GM18867 (cell line): ENCODE measurements around the gene NUMA1.
A peak's percentile ranks its signal among the peaks of the same experiment; 100 is the strongest.

ENCODE experiments used
- ATAC-seq: cut with Tn5 transposase; IDR thresholded peaks from one replicate; pipeline ENCODE4 v1.9.1; 2021; ENCODE audit warnings: mild to moderate bottlenecking, moderate library complexity; ENCODE audit not compliant: unreplicated experiment

The NUMA1 gene

GRCh38 chr11:72080326-72081183 is at the start of gene NUMA1, which contains the start of gene LRRC51:
Gene NUMA1 (minus strand): TSS chr11:72080542. CDS start chr11:72035943, 44,599 bp downstream.
Gene LRRC51 (plus strand): TSS chr11:72080850. CDS start chr11:72089084, 8,234 bp downstream.
- peak; percentile 89 for ATAC-seq

DNA sequence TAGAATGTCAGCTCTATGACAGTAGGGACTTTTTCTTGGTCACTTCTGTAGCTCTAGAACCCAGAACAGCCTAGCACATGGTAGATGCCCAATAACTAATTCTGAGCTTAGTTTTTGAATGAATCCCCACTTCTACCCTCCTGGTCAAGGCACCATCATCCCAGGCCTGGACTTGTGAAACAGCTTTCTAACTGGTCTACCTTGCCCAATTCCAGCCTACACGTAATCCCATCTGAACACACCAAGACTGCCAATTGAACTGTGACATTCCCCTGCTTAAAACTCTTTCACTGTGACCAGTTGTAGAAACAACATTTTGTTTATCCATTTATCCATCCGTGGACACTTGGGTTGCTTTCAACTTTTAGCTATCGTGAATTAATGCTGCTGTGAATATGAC is 49.0 kb upstream of the NUMA1 start:
- ATAC-seq, result no peak

DNA sequence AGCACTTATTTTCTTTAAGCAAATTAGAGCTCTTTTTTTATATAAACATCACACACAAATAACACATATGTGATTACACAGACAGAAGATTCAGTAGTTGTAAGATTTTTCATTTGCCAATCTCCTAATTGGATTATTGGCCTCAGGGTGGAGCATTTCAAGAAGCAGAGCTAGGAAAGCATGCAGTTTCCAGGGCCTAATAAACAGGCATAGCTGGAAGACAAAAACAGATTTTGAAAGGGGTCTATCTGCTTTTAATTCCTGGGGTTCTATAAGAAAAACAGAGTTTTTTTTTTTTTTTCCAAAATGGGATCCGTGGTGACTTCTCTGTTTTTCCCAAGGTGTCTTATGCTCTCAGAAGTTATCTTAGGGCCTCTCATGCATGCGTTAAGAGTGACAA is 47.6 kb upstream of the NUMA1 start:
- ATAC-seq, result no peak

DNA sequence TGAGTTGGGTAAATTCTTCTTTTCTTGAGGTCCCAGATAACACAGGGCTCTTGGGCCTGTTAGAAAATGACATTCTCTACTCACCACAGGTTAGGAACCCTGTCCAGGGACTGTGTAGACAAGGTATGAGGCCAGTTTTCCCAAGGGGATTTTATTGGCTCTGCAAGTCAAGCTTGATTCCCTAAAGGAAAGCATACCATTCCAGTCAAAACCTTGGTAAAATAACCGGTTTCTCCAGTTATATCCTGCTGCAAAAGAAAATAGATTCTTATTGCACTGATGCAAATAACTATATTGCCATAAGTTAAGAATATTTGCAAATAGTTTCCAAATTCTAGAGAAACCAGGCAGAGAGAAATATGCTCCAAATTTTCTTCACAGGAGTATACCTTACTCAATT is 45.6 kb upstream of the NUMA1 start:
- ATAC-seq, result no peak

DNA sequence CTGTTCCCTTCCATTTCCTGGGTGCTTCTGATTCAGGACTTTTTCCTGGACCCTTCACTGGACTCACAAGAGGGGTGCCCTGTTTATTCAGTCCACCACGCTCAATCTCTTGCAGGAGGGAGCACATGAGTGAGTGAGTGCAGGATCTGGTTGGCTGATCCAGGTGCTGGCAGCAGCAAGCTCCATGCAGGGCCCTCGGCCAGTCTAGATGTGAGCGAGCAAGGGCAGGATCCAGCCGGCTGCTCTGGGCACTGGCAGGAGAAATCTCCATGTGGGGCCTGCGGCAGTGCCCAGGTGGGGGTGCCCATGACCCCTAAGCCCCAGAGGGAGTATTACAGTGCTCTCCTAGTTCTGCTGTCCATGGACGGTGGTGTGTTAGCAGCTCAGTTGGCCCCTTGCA is 43.7 kb upstream of the NUMA1 start:
- no peak for ATAC-seq

GRCh38 chr11:72123117-72123653 is 42.8 kb upstream of the NUMA1 start:
- ATAC-seq, result no peak

GRCh38 chr11:72122607-72123006 is 42.3 kb upstream of the NUMA1 start:
- ATAC-seq, result no peak

- ATAC-seq, result no peak
Observed at GRCh38 chr11:72120930-72121329, 40.6 kb upstream of the NUMA1 start.

GRCh38 chr11:72119198-72119597 is 38.9 kb upstream of the NUMA1 start:
- no peak for ATAC-seq

GRCh38 chr11:72116019-72116755 is 35.8 kb upstream of the NUMA1 start:
- no peak for ATAC-seq

GRCh38 chr11:72114570-72114969 is 34.2 kb upstream of the NUMA1 start:
- ATAC-seq, result no peak

- no peak for ATAC-seq
Observed at GRCh38 chr11:72112978-72113808, 32.9 kb upstream of the NUMA1 start.

GRCh38 chr11:72112143-72112977 is 32.0 kb upstream of the NUMA1 start, which contains the start of gene ANAPC15:
Gene ANAPC15 (minus strand): TSS chr11:72112695. CDS start chr11:72111276, 1,419 bp downstream.
- ATAC-seq, result peak; percentile 83

DNA sequence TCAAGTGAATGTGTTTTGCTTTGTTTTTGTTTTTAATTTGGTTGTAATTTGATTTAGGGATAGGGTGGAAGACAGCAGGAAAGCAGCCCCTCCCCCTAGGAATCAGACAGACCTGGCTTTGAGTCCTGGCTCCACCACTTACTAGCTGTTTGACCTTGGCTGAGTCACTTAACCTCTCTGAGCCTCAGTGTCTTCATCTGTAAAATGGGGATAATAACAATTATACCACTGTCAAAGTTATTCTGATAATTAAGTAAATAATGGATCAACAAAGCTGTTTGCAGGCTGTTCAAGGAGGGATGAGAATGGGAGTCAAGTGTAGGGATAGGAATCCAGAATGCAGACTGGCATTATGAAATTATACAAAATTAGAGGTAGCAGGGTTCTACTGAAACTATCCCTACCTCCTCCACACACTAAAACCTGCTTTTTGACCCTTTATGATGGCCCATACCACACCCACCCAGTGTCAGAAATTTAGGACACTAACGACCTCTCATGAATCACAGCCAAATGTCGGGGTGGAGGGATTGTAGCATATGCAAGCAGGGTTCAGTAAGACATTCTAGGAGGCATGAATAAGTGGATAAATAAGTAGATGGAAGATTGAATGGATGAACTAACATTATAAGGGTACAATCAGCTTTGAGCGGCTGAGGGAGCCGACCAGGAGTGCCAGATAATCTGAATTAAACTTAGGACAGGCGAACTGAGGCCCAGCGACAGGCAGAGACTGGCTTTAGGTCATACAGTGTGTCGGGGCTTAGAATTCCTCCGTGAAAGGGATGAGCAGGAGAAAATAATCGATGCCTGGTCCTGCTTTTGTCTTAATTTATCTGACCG is 31.2 kb upstream of the NUMA1 start:
- ATAC-seq, result peak; percentile 1

DNA sequence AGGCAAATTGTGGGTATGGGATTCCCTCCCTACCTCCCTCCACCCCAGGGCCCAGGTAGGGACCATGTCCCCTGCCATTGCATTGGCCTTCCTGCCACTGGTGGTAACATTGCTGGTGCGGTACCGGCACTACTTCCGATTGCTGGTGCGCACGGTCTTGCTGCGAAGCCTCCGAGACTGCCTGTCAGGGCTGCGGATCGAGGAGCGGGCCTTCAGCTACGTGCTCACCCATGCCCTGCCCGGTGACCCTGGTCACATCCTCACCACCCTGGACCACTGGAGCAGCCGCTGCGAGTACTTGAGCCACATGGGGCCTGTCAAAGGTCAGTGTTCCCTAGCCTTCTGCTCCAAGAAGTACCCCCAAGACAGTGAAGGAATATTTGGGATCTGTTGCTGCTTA is 25.5 kb upstream of the NUMA1 start, which contains the start of gene TOMT:
Gene TOMT, plus strand, starts transcription at position 37 of the 400 bp plus-strand sequence. Its CDS starts 28 bp downstream, at position 65.
- no peak for ATAC-seq

- no peak for ATAC-seq
Observed at GRCh38 chr11:72103754-72104167, 23.4 kb upstream of the NUMA1 start.

DNA sequence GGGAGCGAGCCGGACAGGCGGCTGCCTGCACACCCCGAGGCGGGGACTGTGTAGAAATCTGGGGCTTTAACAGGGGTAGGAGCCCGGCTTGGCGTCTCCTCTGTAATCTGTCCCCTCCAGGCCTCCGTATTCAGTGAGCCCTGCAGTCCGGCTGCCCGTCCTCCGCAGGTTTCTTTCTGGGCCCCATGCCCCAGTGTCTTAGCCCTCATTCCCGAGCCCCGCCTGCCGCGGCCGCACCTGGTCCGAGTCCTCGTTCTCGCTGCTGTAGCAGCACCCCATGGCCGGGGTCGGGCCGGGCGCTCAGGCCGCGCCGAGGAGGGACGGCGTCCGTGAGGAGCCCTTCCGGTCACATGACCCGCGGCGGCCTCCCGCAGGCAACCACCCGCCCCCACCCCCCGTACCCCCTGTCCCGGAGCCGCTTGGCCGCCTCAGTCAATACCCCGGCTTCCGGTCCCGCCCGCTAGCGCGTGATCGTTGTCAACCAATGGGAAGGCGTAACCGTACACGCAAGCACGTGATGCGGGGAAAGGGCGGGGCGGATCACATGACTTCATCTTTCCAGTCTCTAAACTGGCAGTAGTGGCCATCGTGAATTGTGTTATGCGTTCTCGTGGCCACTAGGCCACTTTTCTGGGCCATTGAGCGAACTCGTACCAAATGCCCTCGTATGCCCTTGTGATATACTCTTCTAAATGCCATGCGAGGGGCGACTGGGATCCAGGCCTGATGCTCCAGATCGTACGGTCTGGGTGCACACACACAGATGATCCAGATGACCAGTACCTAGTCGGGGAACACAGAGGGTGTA is 22.8 kb upstream of the NUMA1 start, which contains the start of gene LAMTOR1:
Gene LAMTOR1, minus strand, starts transcription at position 352 of the 808 bp plus-strand sequence. Its CDS starts 73 bp downstream, at position 279.
- ATAC-seq, result peak; percentile 89

GRCh38 chr11:72102631-72102945 is 22.2 kb upstream of the NUMA1 start:
- no peak for ATAC-seq
